ENCODE measurements around the gene GAL. TPM values are rescaled to one million over a fixed set of nuclear protein-coding genes. Genes with fewer than 3 reads are reported as not detected.

Gene GAL
- total RNA-seq, 1 donor from 2014 or later = 3.4 TPM

GRCh38 chr11:68735646-68736045, 51.3 kb downstream of the GAL start:
- Mint-ChIP-seq H3K36me3 (no peaks in the 10 kb centered on the region), H3K27me3 (peaks cover 4% of the 10 kb centered on the region), H3K4me1 (ENCODE audit: unreplicated experiment) (no peaks in the 10 kb centered on the region), H3K4me3 (no peak overlapping the region), H3K9me3 (no peaks in the 10 kb centered on the region), H3K27ac (no peak overlapping the region)
- TF ChIP-seq, protein P1, sequence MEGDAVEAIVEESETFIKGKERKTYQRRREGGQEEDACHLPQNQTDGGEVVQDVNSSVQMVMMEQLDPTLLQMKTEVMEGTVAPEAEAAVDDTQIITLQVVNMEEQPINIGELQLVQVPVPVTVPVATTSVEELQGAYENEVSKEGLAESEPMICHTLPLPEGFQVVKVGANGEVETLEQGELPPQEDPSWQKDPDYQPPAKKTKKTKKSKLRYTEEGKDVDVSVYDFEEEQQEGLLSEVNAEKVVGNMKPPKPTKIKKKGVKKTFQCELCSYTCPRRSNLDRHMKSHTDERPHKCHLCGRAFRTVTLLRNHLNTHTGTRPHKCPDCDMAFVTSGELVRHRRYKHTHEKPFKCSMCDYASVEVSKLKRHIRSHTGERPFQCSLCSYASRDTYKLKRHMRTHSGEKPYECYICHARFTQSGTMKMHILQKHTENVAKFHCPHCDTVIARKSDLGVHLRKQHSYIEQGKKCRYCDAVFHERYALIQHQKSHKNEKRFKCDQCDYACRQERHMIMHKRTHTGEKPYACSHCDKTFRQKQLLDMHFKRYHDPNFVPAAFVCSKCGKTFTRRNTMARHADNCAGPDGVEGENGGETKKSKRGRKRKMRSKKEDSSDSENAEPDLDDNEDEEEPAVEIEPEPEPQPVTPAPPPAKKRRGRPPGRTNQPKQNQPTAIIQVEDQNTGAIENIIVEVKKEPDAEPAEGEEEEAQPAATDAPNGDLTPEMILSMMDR (conservative IDR thresholded peaks at IDR 0.05) = no peak
- DNase-seq (ENCODE audit: extremely low spot score, unreplicated experiment) = no peak

Other genes starting within 250 kb of the GAL start
- gene PPP6R3, start 223.8 kb upstream of the GAL start, total RNA-seq (ENCODE audit: low replicate concordance) = 102 and 104 TPM in 2 replicates
- gene TESMIN, start 67.0 kb downstream of the GAL start, total RNA-seq (ENCODE audit: low replicate concordance) = 6.7 and 9.7 TPM in 2 replicates
- 36.1 and 44.1 TPM in 2 replicates for gene CPT1A, start 157.4 kb downstream of the GAL start, total RNA-seq (ENCODE audit: low replicate concordance)
- gene MRPL21, start 219.3 kb downstream of the GAL start, total RNA-seq (ENCODE audit: low replicate concordance) = 60.2 and 67.0 TPM in 2 replicates
- 23.6 and 28.8 TPM in 2 replicates for gene IGHMBP2, start 219.3 kb downstream of the GAL start, total RNA-seq (ENCODE audit: low replicate concordance)

All from type B pancreatic cell (in vitro differentiated cells).